GM03348 (cell line): ENCODE measurements around the gene AP3D1.

Experiments used
- DNase-seq: peaks from one replicate; pipeline ENCODE4 v3.0.0; 2012; ENCODE audit warnings: low spot score

AP3D1 gene

GRCh38 chr19:2084993-2085720 is 66.2 kb downstream of the AP3D1 start:
- no peak for DNase-seq

GRCh38 chr19:2083174-2083854 is 68.1 kb downstream of the AP3D1 start:
- no peak for DNase-seq

- DNase-seq: no peak
Observed at GRCh38 chr19:2081873-2082810, 69.2 kb downstream of the AP3D1 start.

GRCh38 chr19:2080336-2080988 is 70.9 kb downstream of the AP3D1 start:
- no peak for DNase-seq

- DNase-seq: no peak
Observed at GRCh38 chr19:2079865-2080301, 71.5 kb downstream of the AP3D1 start.

- no peak for DNase-seq
Observed at GRCh38 chr19:2079076-2079864, 72.1 kb downstream of the AP3D1 start.

GRCh38 chr19:2077833-2078619 is 73.3 kb downstream of the AP3D1 start:
- DNase-seq: no peak

- no peak for DNase-seq
Observed at GRCh38 chr19:2077398-2077797, 74.0 kb downstream of the AP3D1 start.

- no peak for DNase-seq
Observed at GRCh38 chr19:2076526-2076944, 74.8 kb downstream of the AP3D1 start.

GRCh38 chr19:2072757-2073551 is 78.4 kb downstream of the AP3D1 start:
- DNase-seq: no peak

- DNase-seq: no peak
Observed at GRCh38 chr19:2070986-2071673, 80.2 kb downstream of the AP3D1 start.

- DNase-seq: no peak
Observed at GRCh38 chr19:2070436-2070827, 80.9 kb downstream of the AP3D1 start.

- DNase-seq: peak; percentile 56
Observed at GRCh38 chr19:2064788-2065524, 86.4 kb downstream of the AP3D1 start.

GRCh38 chr19:2064395-2064787 is 87.0 kb downstream of the AP3D1 start:
- DNase-seq: no peak

GRCh38 chr19:2063824-2064223 is 87.5 kb downstream of the AP3D1 start:
- DNase-seq: no peak

GRCh38 chr19:2062770-2063169 is 88.6 kb downstream of the AP3D1 start:
- no peak for DNase-seq

- DNase-seq: no peak
Observed at GRCh38 chr19:2062389-2062729, 89.0 kb downstream of the AP3D1 start.
